ENCODE results near the gene HNRNPLL. TPM values are rescaled to one million over a fixed set of nuclear protein-coding genes. Genes with fewer than 3 reads are reported as not detected.

Gene HNRNPLL
- total and polyA plus RNA-seq, 2 of the 13 experiments (the other 11 are each of a cell fraction or from before 2014, with no cell fraction given), result 49.4 to 103 TPM

DNA sequence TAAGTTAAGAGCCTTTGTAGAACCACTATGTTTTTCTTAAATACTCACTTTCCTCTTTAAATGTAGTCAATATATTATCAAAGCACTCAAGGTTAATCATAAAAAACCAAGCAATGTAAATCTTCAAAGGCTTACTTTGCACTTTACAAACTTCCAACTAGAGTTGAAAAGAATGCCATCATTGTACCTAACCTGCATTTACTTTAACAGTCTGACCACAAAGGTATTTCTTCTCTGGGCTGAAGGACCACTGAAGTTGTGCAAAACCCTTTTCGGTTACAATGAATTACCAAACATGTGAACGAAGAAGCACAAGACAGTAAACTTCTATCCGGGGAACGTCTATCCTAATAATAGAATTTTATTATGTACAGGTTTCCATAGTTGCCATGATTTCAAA is 3.0 kb downstream of the HNRNPLL start (continued):
- TF ChIP-seq ZNF644 (CRISPR knock-in tag; IDR thresholded peaks at IDR 0.05; ENCODE audit: low read depth), result peak; percentile 40; the same call in 1 of the 2 replicates
- no peak for TF ChIP-seq ZNF354B (CRISPR knock-in tag; IDR thresholded peaks at IDR 0.05)
- TF ChIP-seq ZNF7 (CRISPR knock-in tag; IDR thresholded peaks at IDR 0.05), result no peak
- TF ChIP-seq HOXA3 (CRISPR knock-in tag; IDR thresholded peaks at IDR 0.05), result no peak
- TF ChIP-seq ZKSCAN8 (CRISPR knock-in tag; IDR thresholded peaks at IDR 0.05; ENCODE audit: borderline replicate concordance), result 0 out of 2 replicates have a peak, but pooled peaks have one; percentile 46
- no peak for TF ChIP-seq ZNF446 (CRISPR knock-in tag; IDR thresholded peaks at IDR 0.05)
- no peak for TF ChIP-seq ADNP (CRISPR knock-in tag; IDR thresholded peaks at IDR 0.05)
- peak; percentile 72; the same call in 1 of the 2 replicates for TF ChIP-seq NR2F2 (IDR thresholded peaks at IDR 0.05; ENCODE audit: borderline replicate concordance, low read depth)
- TF ChIP-seq TP53 (CRISPR knock-in tag; conservative IDR thresholded peaks at IDR 0.05), result no peak
- TF ChIP-seq, protein P1, sequence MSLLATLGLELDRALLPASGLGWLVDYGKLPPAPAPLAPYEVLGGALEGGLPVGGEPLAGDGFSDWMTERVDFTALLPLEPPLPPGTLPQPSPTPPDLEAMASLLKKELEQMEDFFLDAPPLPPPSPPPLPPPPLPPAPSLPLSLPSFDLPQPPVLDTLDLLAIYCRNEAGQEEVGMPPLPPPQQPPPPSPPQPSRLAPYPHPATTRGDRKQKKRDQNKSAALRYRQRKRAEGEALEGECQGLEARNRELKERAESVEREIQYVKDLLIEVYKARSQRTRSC (CRISPR knock-in tag; IDR thresholded peaks at IDR 0.05; ENCODE audit: low read depth), result no peak
- TF ChIP-seq SMAD3 (CRISPR knock-in tag; IDR thresholded peaks at IDR 0.05), result no peak
- TF ChIP-seq, protein P2, sequence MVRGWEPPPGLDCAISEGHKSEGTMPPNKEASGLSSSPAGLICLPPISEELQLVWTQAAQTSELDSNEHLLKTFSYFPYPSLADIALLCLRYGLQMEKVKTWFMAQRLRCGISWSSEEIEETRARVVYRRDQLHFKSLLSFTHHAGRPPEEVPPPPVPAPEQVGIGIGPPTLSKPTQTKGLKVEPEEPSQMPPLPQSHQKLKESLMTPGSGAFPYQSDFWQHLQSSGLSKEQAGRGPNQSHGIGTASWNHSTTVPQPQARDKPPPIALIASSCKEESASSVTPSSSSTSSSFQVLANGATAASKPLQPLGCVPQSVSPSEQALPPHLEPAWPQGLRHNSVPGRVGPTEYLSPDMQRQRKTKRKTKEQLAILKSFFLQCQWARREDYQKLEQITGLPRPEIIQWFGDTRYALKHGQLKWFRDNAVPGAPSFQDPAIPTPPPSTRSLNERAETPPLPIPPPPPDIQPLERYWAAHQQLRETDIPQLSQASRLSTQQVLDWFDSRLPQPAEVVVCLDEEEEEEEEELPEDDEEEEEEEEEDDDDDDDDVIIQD (CRISPR knock-in tag; IDR thresholded peaks at IDR 0.05; ENCODE audit: low read depth), result peak; percentile 22; the same call in 1 of the 2 replicates
- TF ChIP-seq RXRB (CRISPR knock-in tag; IDR thresholded peaks at IDR 0.05; ENCODE audit: borderline replicate concordance), result peak; percentile 42; the same call in 1 of the 2 replicates
- no peak for TF ChIP-seq ZFP41 (CRISPR knock-in tag; IDR thresholded peaks at IDR 0.05; ENCODE audit: borderline replicate concordance)
- TF ChIP-seq, protein P3, sequence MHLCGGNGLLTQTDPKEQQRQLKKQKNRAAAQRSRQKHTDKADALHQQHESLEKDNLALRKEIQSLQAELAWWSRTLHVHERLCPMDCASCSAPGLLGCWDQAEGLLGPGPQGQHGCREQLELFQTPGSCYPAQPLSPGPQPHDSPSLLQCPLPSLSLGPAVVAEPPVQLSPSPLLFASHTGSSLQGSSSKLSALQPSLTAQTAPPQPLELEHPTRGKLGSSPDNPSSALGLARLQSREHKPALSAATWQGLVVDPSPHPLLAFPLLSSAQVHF (CRISPR knock-in tag; IDR thresholded peaks at IDR 0.05), result no peak
- TF ChIP-seq ATF1 (CRISPR knock-in tag; IDR thresholded peaks at IDR 0.05), result no peak; the same call in 1 of the 2 replicates
- TF ChIP-seq EP300 (IDR thresholded peaks at IDR 0.05; ENCODE audit: low read depth in 2 of 2, low read length in 2 of 2), result peak; percentile 58 to 95; a peak in 3 of 4 replicates
- peak; percentile 85 for TF ChIP-seq EP300 (CRISPR knock-in tag; IDR thresholded peaks at IDR 0.05; ENCODE audit: borderline replicate concordance)
- no peak for TF ChIP-seq ZNF775 (CRISPR knock-in tag; IDR thresholded peaks at IDR 0.05; ENCODE audit: borderline replicate concordance)
- TF ChIP-seq ZNF607 (CRISPR knock-in tag; IDR thresholded peaks at IDR 0.05; ENCODE audit: borderline replicate concordance), result no peak
- no peak for TF ChIP-seq SP140L (CRISPR knock-in tag; IDR thresholded peaks at IDR 0.05; ENCODE audit: borderline replicate concordance)
- TF ChIP-seq ZNF34 (CRISPR knock-in tag; IDR thresholded peaks at IDR 0.05; ENCODE audit: borderline replicate concordance), result no peak
- TF ChIP-seq, protein P4, sequence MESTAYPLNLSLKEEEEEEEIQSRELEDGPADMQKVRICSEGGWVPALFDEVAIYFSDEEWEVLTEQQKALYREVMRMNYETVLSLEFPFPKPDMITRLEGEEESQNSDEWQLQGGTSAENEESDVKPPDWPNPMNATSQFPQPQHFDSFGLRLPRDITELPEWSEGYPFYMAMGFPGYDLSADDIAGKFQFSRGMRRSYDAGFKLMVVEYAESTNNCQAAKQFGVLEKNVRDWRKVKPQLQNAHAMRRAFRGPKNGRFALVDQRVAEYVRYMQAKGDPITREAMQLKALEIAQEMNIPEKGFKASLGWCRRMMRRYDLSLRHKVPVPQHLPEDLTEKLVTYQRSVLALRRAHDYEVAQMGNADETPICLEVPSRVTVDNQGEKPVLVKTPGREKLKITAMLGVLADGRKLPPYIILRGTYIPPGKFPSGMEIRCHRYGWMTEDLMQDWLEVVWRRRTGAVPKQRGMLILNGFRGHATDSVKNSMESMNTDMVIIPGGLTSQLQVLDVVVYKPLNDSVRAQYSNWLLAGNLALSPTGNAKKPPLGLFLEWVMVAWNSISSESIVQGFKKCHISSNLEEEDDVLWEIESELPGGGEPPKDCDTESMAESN (CRISPR knock-in tag; conservative IDR thresholded peaks at IDR 0.05), result no peak
- TF ChIP-seq, protein P5, sequence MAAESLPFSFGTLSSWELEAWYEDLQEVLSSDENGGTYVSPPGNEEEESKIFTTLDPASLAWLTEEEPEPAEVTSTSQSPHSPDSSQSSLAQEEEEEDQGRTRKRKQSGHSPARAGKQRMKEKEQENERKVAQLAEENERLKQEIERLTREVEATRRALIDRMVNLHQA (CRISPR knock-in tag; IDR thresholded peaks at IDR 0.05), result no peak
- no peak for TF ChIP-seq ZNF296 (CRISPR knock-in tag; conservative IDR thresholded peaks at IDR 0.05)
- no peak for TF ChIP-seq ZFAT (CRISPR knock-in tag; conservative IDR thresholded peaks at IDR 0.05)
- no peak for TF ChIP-seq ZNF143 (CRISPR knock-in tag; IDR thresholded peaks at IDR 0.05)
- no peak for TF ChIP-seq ZSCAN12 (CRISPR knock-in tag; IDR thresholded peaks at IDR 0.05)
- TF ChIP-seq RFXANK (CRISPR knock-in tag; IDR thresholded peaks at IDR 0.05), result no peak; the same call in 1 of the 2 replicates
